ENCODE results near the gene GCGR.
"Not testable (repeated sequence)": the region's sequence is repeated elsewhere in the genome, so short reads cannot be mapped to it uniquely, and the experiment has no call there.

Gene GCGR

DNA sequence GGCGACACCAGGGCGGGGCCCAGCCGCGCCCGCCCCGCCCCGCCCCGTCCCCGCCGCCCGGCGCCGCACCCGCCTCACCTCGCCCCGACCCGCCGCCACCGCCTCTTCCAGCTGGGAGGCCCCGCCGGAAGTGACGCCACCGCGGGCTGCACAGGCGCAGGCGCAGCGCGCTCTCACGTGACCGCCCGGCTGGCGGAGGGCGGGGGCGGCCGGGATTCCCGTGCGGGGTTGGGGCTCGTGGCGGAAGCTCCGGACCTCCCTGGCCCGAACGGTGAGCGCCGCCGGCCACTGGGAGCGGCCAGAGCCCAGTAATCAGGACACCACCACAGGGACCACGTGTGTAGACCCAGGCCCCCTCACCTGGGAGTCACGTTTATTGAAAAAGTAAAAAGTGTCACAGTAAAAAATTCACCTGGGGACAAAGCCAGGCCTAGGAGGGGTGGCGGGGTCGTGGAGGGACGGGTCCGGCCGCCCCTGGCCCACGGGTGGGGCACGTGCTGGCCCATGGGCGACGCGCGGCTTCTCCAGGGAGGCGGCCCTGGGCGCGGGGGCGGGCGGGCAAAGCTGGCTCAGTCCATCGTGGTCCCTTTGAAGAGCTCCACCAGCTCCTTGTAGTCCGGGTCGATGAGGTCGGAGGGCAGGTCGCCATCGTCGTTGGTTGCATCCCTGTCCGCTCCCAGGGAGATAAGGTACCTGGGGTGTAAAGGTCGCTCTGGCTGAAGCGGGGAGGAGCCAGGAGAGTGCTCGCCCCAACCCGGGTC is 29.4 kb downstream of the GCGR start, which contains the start of gene MCRIP1:
MCRIP1 (minus strand) TSS at position 132 of the 761 bp plus-strand sequence. CDS start 8,785 bp downstream, outside the sequence.
- DNase-seq = peak; percentile 96

DNA sequence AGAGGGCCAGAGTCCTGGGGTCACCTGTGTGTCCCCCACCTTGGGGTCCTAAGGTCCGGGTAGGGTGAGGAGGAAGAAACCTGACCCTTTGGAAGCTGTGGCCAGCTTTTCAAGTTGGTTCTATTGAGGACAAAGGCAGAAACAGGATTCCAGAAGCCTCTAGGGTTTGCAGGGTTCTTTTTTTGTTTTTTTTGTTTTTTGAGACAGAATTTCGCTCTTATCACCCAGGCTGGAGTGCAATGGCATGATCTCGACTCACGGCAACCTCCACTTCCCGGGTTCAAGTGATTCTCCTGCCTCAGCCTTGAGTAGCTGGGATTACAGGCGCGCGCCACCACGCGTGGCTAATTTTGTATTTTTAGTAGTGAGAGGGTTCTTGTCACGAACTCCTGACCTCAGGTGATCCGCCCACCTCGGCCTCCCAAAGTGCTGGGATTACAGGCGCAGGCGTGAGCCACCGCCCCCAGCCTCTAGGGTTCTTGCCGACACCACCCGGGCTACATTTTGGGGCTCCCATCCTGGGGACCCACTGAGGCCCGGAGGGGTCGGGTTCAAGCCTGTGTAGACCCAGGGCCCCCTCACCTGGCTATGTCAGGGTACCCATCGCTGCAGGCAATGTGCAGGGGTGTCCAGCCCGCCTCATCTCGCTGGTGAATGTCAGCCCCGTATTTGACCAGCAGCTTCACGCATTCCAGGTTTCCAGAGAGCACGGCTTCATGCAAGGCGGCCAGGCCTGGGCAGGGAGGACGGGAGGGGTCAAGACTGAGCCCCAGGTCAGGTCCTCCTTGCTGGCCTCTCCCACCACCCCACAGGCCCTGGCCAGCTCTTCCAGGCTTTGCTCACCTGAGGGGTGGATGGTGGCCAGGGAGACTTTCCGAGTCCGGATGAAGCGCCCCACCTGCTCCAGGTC is 30.2 kb downstream of the GCGR start:
- DNase-seq = no peak

DNA sequence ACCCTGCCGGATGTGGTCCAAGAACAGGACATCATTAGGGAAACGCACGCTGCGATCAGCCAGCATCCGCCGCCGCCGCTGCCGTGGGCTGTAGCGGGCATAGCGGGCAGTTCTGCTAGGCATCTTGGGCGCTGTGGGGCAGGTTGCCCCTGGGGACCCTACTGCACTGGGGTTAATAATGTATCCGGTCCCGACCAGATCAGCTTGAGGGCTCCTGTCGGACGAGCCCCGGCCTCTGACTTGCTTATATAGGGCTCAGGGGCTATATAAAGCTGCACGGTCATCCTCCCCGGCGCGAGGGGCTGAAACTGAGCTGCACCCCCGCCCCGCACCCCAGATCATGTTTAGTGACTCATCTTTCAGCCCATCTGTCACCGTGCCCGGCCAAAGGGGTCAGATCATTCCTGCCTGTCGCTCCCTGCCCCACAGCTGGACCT is 30.9 kb downstream of the GCGR start, which contains the start of gene PPP1R27:
PPP1R27 (minus strand) TSS at position 220 of the 437 bp plus-strand sequence; CDS start at position 123, 97 bp downstream.
- no peak for DNase-seq

DNA sequence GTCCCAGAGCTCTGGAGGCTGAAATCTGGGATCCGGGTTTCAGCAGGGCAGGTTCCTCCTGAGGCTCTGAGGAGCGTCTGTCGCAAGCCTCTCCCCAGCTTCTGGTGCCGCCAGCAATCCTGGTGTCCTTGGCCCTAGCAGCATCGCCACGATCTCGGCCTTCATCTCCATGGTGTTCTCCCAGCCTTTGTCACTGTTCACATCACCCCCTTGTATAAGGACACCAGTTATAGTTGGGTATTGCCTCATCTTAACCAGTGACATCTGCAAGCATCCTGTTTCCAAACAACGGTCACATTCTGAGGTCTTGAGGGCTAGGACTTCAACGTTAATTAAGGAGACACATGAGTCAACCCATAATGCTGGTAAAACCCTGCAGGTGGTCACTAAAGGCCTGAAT is 33.7 kb downstream of the GCGR start:
- DNase-seq = no peak

DNA sequence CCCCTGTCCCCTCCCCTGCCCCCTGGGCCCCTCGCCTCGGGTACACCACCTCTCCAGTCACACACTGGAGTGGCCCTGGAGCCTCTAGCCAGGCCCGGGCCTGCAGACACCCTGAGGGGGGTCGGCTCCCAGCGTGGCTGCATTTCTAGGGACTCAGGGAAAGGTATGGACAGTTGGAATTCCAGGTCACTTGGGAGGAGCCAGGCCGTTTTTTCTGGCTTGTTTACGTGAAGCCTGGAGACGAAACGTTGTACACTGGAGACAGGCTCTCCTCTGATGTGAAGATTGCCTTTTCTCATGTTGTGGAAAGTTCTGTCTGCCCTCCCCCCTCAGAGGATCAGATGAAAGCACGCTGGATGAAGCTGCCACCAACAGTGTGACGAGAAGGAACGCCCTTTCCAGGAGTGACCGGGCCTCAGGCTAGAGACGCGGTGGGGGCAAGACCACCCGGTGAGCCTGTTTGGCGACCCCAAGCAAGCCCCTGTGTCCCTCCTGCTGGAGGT is 34.9 kb downstream of the GCGR start:
- no peak for DNase-seq

DNA sequence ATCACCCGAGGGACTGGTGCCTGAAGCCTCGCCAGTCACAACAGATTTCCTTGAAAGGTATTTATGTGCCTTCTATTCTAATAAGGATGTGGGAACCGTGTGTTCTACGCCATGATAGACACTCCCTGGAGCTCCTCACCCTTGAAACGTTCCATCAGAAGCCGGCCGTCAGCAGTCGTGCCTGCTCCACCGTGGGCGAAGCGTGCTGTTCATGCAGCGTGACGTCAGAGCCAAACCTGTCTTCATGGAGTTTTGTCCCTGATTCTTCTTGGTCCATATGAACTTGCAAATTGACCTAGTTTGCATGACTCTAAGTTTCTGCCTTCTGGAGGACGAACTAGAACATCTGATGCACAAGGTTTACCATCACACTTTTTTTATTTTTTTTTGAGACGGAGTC is 35.4 kb downstream of the GCGR start:
- DNase-seq = no peak

DNA sequence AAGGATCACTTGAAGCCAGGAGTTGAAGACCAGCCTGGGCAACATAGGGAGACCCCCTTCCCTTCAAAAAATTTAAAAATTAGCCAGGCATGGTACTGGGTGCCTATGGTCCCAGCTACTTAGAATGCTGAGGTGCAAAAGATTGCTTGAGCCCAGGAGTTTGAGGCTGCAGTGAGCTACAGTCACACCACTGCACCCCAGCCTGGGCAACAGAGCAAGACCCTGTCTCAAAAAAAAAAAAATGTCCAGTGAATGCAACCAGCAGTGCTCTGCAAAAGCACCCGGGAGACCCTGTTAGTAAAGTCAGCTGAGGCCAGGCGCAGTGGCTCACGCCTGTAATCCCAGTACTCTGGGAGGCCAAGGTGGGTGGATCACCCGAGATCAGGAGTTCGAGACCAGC is 36.1 kb downstream of the GCGR start:
- not testable (repeated sequence) for DNase-seq

DNA sequence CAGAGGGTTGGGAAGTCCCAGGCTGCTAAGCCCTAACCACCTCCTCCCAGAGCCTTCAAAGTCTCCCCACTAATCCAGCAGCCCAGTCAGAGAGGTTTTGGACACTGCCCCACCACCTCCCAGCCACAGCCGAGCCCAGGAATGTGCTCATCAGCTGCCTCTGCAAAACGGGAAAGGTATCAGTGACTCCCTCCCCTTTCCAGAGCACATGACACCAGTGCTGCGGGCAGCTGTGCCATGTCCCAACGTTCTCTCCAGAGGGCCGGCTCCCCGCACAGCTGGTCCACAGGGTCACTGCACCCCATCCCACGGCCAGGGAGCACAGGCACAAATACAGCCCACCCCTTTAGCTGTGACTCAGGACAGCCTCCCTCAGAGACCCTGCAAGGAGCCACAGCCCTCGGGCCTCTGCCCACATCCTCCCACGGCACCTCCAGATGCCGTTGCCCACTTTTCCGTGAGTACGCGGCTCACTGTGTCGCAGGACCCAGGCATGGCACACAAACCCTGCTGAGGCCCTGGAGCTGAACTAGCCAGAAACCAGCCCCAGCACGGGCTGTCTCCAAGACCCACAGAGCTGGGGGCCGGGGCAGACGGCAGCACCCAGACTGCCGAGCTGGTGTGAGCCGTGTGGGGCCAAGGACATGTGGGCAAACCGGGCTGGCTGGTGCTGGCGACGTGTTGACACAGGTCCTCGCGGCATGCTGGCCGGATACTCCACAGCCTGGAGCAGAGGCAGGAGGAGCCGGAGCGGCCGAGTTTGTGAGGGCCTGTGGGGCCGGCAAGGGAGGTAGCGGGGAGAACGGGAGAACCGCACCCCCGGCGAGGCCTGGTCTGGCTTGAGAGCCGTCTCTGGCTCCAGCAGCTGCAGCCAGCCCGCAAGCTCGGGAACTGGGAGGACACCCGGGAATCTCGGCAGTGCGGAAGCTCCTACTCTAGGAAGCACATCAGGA is 37.2 kb downstream of the GCGR start:
- no peak for DNase-seq

DNA sequence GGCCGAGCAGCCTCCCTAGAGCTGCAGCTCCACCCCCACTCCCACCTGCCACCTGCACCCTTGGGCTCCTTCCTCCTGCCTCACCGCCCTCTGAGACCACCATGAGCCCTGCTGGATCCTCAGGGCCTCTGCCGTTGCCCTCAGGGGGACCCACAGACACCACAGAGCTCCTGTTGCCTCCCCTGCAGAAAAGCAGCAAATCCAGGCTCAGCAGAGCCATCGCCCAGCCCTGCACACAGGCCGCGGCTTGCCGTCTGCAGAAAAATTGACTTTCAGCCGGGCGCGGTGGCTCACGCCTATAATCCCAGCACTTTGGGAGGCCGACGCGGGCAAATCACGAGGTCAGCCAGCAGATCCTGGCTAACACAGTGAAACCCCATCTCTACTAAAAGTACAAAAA is 37.9 kb downstream of the GCGR start:
- DNase-seq = no peak

DNA sequence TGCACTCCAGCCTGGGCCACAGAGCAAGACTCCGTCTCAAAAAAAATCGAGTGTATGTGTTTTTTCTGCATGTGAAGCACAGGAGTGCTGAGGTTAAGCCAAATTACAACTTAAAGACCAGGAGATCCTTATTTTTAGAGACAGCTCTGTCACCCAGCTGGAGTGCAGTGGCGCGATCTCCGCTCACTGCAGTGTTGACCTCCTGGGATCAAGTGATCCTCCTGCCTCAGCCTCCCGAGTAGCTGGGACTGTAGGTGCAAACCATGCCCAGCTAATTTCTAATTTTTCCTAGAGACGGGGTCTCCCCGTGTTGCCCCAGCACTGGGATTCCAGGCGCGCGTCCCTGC is 38.4 kb downstream of the GCGR start:
- DNase-seq = no peak

DNA sequence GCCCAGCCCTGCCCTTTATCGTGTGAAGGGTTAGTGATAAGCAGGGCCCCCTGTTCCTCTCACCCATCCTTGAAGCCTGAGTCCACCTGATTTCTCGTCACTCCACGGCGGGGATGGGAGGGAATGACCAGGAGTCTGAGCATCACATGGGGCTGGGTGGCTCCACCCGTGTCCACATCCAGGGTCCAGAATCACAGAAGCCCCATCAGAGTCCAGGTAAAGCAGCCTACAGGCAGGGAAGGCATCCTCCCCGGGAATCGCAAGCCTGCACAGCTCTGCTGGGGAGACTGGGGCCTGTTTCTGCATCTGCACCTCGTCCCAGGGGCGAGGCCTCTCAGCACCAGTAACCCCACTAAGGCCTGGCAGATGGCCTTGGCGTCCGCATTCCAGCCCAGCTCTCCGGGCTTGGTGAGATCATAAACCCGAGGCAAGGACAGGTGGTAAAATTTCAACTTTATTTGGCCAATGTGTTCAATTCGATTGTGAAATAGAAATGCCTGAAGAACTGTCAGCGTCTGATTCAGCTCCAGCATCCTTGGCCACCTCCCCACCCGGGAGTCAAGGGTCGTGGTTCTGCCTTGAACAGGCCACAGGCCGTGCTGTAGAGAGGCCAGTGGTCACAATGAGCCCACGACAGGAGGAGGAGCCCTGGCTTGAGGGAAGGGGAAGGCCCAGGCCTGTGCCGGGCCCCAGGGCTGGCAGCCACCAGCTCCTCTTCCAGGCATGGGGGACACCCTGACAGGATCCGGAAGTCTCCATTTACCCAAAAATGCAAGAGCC is 39.0 kb downstream of the GCGR start:
- no peak for DNase-seq

DNA sequence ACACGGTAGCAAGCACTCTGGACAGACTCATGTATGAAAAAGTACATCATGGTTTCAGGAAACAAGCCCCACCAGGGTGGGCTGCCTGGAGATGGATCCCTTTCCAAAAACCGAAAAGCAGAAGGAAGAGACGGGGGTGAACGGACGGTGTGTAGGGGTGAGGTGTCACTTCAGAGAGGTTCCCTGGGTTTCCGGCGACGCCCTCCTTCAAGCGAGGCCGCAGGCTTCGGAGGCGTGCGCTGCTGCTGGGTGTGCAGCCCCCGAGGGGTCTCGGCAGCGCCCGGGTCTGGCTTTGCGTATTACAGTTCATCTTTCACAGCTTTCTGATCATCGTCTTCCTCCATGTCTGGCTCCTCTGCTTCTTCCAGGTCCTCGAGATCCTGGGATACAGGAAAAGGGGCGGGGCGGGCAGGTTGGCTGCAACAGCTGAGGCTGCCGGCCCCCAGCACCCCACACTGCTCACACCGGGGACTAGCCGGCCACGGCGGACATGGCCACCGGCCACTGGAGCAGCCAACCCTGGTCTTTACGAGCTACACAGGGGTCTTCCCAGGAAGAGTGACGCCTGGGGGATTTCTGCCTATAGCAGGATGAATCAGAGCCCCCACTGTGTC is 39.9 kb downstream of the GCGR start:
- DNase-seq = no peak

DNA sequence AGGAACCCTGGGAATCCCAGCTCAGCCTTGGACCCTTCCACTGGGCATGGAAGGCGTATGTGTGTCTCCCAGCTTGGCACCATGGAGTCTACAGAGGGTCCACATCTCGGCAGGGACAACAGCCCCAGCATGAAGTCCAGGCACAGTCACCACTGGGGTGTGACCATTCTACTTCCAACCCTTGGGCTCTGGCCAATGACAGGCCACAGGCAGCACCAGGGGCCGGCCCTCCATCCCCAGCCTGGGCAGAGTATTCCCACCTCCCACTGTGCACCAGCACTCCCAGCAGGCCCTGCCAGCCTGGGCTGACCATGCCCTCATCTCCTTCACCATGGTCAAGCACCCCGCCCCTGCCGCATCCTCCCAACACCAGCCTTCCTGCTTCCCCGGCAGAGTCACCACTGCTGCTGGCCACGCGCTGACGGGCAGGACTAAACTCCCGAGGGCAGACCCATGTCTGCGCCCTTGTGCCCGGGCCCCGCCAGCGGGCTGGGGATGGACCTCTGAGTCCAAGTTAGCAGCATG is 40.4 kb downstream of the GCGR start:
- no peak for DNase-seq

DNA sequence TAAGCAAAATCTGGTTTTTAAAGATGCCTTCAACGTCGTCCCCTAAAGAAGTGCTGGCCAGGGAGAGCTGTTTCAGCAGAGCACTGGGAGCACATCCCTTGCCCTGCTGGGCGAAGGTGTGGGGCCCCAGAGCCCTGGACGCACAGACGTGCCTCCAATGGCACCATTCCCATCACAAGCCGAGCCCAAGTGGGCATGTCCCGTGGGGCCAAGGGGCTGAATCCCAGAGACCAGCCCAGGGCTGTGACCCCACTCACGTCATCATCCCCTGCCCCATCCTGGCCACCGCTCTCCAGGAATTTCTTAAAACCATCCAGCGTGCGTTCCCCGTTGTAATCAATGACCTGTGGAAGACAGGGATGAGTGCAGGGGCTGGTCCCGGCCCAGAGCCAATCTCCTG is 40.9 kb downstream of the GCGR start:
- DNase-seq = no peak

DNA sequence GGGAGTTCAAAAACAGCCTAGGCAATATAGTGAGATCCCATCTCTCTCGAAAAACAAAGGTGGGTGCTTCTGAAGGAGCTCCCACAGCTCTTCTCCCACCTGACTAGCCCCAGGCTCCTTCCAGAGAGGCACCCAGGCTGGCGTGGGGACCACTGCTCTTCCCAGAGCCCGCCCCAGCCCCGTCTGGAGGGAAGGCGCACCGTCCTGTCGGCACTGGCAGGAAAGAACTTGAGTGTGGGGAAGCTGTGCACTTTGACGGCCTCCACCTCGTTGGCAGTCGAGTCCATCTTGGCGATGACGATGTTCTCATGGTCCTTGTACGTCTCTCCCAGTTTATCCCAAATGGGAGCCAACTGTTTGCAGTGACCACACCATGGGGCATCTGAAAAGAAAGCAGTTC is 41.4 kb downstream of the GCGR start:
- DNase-seq = no peak

DNA sequence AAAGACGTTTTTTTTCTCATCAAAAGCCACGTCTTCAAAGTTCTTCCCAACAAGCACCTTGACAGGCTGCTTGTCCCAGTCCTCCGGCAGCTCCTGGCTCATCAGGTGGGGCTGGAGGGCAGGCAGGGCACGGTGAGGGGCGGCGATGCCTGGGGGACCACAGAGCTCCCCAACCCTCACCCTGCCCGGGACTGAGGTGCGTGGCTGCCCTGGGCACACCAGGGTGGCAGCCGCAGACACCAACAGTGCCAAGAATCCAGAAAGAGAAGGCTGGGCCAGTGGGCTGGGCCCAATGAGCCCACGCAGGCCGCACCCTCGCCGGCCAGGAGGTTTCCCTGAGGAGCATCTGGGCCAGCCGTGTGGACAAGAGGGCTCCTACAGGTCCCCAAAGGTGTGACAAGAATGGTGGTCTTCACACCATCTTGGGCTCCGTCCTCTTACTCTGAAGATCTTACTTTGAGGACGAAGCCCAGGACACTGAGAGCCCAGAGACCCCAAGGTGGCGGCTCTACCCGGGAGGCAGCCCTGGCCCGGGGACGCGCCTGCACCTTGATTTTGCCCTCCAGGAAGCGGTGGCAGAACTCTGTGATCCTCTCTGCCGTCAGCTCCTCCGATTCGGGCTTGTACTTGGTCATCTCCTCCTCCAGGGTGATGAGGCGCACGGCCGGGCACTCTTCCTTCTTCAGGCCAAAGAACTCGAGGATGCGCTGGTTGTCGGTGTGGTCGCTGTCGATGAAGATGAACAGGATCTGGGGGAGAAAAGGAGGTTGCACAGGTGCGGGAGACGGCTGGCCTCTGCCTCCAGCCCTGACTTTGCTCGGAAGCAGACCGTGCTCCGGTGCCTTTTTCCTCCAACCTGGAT is 42.2 kb downstream of the GCGR start:
- no peak for DNase-seq

DNA sequence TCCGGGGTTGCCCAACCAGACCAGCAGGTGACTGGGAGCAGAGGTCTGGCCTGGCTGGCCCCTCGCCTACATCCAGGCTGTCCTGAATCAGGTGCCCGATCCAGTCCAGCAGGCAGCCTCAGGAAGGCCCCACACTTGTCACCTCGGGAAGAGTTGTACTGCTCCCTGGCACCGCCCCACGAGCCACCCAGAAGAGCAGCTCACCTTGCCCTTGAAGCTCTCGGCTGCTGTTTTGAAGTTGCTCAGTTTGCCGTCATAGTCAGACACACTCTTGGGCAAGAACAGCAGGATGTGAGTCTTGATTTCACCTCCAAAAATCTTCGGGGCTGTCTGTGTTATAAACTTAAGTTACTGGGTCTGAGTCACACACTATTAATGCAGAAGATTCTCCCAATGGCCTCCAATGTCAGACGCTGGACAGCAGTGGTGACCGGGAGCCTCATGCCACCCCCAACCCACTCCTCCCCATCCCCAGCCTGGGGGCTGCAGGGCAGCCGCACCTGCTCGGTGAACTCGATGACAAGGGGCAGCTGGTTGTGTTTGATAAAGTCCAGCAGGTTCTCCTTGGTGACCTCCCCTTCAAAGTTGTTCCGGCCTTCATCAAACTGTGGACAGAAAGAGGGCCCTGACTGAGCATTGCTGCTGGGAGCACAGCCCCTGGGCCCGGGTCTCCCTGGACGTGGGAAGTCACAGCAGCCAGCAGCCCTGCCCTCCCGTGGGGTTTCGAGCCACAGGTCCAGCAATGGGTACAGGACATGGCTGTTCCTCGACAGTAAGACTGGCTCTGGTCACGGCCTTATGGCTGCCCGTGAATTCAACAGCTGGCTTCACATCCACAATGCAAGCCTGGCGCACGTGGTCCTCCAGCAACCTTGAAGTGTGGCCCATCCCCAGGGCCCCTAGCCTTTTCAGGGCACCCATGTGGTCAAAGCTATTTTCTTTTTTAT is 43.1 kb downstream of the GCGR start:
- no peak for DNase-seq

DNA sequence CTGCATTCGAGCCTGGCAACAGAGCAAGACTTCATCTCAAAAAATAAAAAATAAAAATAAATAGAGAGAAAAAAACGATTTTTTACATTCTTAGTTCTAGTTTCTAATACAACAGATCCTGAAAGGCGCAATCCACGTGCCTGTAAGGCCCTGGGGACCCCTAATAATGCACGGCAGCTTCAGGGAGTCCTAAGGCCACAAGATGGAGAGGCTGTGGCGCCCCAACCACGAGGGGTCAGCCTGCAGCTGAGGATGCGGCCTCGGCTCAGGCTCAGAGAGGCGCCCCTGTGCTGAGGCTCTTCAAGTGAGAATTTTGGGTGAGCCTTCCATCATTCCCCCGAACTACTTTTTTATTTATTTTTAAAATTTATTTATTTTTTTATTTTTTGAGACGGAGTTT is 45.5 kb downstream of the GCGR start:
- DNase-seq = no peak

DNA sequence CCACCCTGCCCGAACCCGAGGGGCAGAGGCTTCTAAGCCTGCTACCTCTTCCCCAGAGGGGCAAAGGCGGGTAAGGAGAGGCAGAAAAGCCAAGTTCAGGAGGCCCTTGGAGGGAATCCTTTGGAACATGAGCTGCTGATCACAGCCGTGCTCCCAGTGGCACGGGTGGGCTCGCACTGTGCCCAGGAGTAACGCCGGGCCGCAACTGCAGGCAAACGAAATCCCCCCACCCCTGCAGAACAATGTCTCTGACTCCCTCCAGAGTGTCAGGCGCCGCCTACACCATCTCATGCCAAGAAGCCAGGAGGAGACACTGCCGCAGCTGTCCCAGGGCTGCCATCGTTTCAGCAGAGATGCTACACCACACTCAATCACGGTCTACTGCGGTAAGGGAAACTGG is 47.5 kb downstream of the GCGR start:
- no peak for DNase-seq

Measured in NCI-H2171 (cell line).